ENCODE measurements around the gene CMTM7.
"Not testable (repeated sequence)": the region's sequence is repeated elsewhere in the genome, so short reads cannot be mapped to it uniquely, and the experiment has no call there.

Gene CMTM7

DNA sequence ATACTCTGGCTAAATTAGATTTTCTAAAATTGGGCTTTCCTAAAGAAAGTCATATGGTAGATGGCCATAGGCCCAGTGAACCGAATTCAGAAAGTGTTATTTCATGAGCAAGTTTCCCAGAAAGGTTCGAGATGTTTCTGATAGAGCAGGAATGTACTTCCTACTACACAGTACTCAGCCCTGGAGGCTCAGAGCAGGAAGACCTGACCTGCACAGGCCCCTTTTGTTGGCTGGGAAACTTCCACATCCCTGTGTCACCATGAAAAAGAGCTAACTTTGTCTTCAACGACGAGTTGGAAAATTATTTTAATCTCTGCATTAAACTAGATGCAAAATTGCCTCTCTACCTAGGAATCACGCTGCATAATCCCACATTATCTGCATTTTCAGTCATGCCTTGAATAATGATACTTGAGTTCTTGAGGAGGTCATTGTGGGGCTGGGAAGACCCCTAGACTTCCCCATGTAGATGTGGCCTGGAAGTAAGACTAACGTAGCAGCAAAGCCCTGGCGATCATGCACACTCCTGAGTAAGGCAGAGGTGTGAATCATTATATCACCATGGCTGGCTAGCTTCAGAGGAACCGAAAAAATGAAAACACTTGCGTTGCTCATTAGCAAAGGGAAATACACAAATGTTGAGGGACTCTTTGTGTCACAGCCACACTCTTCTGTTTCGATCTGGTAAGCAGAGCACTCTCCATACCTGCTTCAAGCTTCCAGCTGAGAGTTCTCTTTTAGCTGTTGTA lies 47.1 kb downstream of the CMTM7 start:
- no peak for DNase-seq

DNA sequence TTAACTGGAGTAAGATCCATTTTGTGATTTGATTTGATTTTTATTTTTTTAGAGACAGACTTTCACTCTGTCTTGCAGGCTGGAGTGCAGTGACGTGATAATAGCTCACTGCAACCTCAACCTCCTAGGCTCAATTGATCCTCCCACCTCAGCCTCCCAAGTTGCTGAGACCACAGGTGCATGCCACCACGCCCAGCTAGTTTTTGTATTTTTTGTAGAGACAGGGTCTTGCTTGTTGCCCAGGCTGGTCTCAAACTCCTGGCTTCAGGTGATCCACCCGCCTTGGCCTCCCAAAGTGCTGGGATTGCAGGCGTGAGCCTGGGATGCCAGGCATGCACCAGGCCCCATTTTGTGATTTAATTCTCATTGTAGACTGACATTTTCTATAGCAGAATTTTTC lies 47.8 kb downstream of the CMTM7 start:
- not testable (repeated sequence) for DNase-seq

DNA sequence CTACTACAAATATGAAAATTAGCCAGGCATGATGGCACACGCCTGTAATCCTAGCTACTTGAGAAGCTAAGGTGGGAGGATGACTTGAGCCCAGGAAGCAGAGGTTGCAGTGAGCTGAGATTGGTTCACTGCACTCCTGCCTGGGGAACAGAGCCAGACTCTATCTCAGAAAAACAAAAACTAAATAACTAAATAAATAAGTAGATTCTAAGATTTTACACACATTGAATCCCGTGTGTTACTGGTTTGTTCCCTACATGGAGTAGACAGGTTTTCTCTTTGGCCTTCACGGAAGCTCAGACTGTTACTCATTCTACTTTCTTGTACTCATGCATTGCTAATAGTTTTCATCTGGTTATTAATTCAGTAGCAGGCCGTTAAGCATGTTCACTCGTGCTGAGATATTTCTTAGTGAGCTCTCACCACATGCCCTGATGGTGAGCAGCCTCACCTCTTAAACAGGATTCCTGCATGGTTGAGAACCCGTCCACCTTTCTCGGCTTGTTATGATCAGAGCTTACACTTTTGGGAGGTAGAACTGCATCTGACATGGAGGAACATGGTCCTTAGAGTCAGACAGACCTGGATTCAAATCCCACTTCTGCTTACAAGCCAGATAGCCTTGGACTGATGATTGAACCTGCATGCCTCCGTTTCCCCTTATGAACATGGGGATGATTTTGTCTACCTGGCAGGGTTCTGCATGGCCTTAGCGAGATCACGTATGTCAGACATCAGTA lies 49.1 kb downstream of the CMTM7 start:
- DNase-seq, result peak; percentile 75

DNA sequence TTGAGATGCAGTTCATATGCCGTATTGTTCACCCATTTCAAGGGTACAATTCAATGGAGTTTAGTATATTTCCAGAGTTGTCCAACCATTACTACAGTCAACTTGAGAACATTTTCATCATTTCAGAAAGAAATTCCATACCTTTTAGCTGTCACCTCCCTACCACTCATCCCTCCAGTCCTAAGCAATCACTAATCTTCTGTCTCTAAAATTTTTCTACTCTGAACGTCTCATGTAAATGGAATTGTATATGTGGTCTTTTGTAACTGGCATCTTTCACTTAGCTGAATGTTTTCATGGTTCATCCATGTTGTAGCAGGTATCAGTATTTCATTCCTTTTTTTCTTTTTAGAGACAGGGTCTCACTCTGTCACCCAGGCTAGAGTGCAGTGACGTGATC lies 51.1 kb downstream of the CMTM7 start:
- peak; percentile 71 for DNase-seq

DNA sequence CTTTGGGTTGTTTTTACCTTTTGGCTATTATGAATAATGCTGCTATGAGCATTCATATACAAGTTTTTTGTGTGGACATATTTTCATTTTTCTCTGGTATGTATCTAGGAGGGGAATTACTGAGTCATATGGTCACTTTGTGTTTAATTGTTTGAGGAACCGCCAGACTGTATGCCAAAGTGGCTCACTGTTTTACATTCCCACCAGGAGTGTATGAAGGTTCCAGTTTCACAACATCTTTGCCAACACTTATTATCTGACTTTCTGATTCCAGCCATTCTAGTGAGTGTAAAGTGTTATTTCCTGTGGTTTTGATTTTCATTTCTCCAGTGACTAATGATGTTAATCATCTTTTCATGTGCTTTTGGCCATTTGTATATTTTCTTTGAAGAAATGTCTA lies 51.8 kb downstream of the CMTM7 start:
- DNase-seq, result peak; percentile 72

DNA sequence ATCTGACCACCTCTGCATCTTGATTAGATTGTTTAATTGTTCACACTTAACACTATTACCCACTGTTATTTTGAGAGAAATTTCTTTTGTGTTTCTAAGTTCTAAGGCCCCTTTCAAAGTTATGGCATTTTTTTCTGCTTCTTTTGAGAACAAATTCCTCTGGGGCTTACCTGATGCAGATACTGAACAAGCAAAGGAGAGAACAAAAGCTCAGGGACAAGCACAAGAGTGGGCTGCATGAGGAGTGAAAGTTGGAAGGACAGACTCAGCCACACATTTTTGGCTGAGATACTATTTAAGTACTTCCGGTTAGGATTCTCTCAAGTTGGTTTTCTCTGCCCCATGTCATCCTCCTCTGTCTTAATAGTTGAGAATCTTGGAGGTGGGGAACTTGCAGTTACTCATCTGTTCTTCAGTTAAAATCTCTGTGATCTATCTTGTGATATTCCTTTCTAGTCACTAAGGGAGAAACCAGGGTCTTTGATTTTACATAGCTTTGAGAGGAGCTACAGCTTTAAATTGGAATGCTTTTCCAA lies 56.3 kb downstream of the CMTM7 start:
- no peak for DNase-seq

GRCh38 chr3:32448686-32449474 lies 57.2 kb downstream of the CMTM7 start:
- no peak for DNase-seq

DNA sequence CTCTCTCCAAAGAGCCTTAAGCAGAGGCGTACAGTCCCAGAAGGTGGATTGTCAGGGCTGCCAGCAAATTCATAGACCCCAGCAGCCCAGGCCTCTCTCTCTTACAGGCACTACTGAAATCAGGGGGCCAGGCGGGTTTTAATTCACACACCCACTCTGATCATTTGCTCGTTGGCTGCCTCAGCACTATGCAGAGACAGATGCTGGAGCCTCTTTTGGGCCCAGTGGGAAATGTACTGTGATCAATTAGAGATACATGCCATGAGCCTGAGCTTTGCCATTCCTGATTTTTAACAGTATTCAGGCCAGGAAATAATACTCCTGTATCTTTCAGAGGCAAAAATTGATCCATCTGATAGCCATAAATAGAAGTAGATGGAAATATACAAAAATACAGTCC lies 58.0 kb downstream of the CMTM7 start:
- no peak for DNase-seq

DNA sequence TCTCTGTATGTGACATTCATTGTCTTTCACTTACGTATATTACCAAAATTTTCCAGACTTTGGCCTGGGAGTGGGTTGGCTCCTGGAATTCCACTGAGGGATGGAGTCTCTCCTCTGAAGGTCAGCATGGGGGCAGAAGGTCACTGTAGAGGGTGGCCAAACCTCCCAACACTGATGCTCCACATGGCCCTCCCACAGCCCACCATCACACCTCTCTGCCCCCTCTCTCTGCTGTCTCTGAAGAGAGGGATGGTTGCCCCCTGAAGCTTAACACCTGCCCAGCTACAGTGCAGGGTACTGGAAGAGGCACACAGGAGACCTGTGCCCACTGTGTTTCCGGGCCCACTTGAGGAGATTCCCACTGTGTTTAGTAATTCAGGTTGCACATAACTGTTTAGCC lies 58.8 kb downstream of the CMTM7 start:
- DNase-seq, result no peak

GRCh38 chr3:32450992-32451659 lies 59.5 kb downstream of the CMTM7 start:
- no peak for DNase-seq

GRCh38 chr3:32452009-32452408 lies 60.4 kb downstream of the CMTM7 start:
- DNase-seq, result no peak

DNA sequence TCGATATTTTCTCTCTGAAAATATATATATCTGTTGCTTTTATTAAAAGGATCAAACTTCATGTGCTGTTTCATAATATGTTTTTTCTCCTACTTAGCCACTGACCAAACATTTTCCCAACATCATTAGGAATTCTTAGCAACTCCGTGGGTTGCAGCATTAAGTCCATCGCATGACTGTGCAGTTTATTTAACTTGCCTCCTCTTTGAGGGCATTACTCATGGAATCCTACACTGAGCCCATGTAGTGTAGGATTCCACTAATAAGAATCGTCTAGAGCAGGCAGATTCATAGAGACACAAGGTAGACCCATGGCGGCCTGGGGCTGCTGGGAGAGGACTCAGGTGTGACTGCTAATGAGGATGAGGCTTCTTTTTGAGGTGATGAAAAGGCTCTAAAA lies 61.7 kb downstream of the CMTM7 start:
- peak; percentile 59 for DNase-seq

DNA sequence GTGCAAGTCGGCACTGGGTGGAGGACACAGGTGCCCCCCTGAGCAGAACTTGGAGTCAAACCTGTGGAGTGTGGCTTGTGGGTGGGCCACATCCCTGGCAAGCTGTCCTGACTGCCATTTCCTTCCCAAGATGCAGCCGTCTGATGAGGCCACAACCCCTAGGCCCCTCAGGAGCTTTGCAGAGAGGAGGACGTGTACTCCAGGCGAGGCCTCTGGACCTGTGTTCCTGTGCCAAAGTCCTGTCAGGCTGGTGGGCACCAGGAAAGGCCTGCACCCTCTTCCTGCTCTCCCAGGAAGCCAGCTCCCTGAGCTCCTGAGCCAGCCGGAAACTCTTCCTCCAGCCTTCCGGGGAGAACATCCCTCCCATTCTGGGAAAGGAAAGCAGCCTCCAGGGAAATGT lies 62.5 kb downstream of the CMTM7 start:
- no peak for DNase-seq

GRCh38 chr3:32454731-32455608 lies 63.3 kb downstream of the CMTM7 start:
- DNase-seq, result no peak

DNA sequence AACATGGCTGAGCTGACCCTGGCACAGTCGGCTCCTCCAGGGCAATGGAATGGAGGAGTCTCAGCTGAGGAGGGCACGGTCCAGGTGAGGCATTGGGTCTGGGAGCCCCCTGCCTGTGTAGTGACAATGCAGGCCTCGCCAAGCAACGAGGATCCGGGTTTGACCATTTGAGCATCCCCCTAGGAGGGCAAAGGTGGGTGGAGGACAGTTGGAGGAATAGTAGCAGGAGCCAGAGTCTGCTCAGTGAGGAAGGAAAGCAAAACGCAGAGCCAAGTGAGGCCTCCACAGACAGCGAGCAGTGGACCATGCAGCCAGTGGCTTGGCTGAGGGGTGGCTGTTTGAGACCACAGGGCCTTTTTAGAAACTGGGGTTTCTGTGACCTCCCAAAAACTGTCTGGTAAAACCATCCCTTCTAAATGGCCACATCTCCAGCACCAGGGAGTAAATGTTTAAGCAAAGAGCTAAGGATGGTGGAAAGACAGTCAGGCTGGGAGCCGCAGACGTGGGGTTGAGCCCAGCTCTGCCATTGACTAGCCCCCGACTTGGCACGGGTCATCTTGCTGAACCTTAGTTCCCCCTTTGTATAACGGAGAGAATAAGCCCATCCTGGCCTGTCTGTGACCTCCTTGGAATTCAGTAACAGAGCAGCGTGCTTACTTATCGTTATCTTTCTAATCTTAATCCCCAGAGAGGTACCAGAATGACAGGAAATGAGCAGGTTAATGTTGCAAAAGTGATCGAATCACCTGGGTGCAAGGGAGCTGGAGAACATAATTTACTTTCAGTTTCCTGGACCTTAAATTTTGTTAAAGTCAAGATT lies 64.2 kb downstream of the CMTM7 start:
- DNase-seq, result no peak

- DNase-seq, result no peak
These were observed 64.9 kb downstream of the CMTM7 start for GRCh38 chr3:32456429-32457130.

GRCh38 chr3:32457971-32458471 lies 66.4 kb downstream of the CMTM7 start:
- no peak for DNase-seq

DNA sequence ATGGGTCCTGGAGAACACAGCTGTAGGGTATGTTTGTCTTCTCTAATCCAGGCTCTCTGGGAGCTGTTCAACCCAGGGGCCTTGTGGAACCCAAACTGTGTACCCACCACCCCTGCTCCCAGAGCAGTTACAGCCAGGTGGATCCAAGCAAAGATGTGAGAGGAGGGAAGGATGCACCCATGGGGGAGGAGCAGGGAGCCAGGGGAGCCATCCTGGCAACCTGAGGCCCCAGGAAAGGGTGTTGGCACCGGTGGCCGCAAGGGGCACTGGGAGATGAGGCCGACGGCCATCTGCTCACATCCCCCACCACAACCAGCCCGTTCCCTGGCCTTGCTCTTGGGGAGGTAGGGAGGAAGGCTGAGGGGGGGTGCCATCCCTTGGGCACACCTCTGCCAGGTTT lies 67.8 kb downstream of the CMTM7 start:
- no peak for DNase-seq

DNA sequence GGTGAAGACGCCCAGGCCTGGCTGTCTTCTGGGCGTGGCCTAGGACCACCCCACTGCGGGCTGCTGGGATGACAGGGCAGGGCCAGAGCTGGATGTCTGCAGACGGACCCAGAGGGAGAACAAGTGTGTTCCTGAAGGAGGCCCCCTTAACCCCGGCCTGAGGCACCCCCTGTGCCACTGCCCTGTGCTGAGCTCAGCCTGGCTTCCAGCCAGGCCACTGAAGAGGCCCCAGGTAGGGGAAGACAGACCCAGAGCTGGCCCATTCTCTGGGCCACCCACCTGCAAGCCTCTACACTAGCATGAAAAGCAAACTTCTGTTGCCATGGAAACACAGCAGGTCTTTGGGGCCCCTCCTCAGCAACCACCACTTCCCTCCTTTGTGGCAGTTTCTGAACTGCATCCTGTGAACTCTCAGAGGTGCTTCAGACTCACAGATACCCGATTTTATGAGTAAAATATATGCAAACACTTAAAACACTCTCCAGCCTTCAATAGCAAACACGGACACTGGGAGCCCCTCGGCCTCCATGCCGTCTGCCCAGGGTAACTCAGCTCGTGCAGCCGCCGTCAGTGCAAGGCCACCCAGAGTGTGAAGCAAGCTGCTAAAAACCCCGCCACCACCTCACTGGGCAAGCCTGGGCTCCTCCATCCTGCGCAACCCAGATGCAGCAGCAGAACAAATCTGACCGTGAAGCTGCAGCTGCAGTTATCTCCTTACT lies 68.5 kb downstream of the CMTM7 start:
- DNase-seq, result no peak

All from fibroblast of skin of abdomen (primary cell).